Thoracic aorta (tissue), 2 donors: ENCODE measurements around the gene EEF1E1. TPM values are rescaled to one million over a fixed set of nuclear protein-coding genes. Genes with fewer than 3 reads are reported as not detected.
A peak's percentile ranks its signal among the peaks of the same experiment; 100 is the strongest.

Experiments used
- ATAC-seq: fragments of 150-250 bp; one replicate; pipeline ENCODE4 v1.8.0; 2017; ENCODE audit warnings: low read depth; ENCODE audit not compliant: insufficient number of reproducible peaks, low FRiP score
- DNase-seq: peaks from one replicate; pipeline ENCODE4 v3.0.0-alpha.2; 2020; ENCODE audit warnings: low spot score
- H3K27ac ChIP-seq, 2 donors: fragments of 200-600 bp; sonication (generic); 1 replicate in 1 of 2; 2 replicates in 1 of 2; pipeline ENCODE4 v1.5.1; 2016; ENCODE audit warnings: mild to moderate bottlenecking in 2 of 2, moderate library complexity in 2 of 2
- H3K27me3 ChIP-seq: fragments of 200-600 bp; sonication (generic); replicated peaks from 2 replicates; pipeline ENCODE4 v1.6.0; 2016; ENCODE audit warnings: mild to moderate bottlenecking; ENCODE audit not compliant: insufficient read depth
- H3K36me3 ChIP-seq: fragments of 200-600 bp; sonication (generic); one replicate; pipeline ENCODE4 v1.5.1; 2016
- H3K4me1 ChIP-seq, 2 donors: fragments of 200-600 bp; sonication (generic); 1 replicate in 1 of 2; 2 replicates in 1 of 2; pipeline versions ENCODE4 v1.5.1 to v1.6.0; 2016; ENCODE audit warnings: low read depth in 2 of 2, mild to moderate bottlenecking in 1 of 2; ENCODE audit not compliant: control insufficient read depth in 1 of 2
- H3K4me3 ChIP-seq: fragments of 200-600 bp; sonication (generic); 2 replicates; pipeline ENCODE4 v1.5.1; 2016; ENCODE audit warnings: mild to moderate bottlenecking
- H3K9me3 ChIP-seq: fragments of 200-600 bp; sonication (generic); 2 replicates; pipeline ENCODE4 v1.5.1; 2016
- total RNA-seq, 2 donors: library from RNA; depleted of rRNA; stranded (reverse); fragments of >200 nt; gene quantifications; one replicate each; pipeline versions ENCODE4 v1.1.0 to v1.2.3, GENCODE V29; 2016
- TF ChIP-seq, protein P1 (sequence below): fragments of 200-600 bp; sonication (generic); IDR thresholded peaks from one replicate; pipeline ENCODE4 v1.5.1; 2019; ENCODE audit warnings: antibody characterized with exemption

Gene EEF1E1
- total RNA-seq, 2 donors from 2014 or later, result 26.8 to 52.8 TPM

DNA sequence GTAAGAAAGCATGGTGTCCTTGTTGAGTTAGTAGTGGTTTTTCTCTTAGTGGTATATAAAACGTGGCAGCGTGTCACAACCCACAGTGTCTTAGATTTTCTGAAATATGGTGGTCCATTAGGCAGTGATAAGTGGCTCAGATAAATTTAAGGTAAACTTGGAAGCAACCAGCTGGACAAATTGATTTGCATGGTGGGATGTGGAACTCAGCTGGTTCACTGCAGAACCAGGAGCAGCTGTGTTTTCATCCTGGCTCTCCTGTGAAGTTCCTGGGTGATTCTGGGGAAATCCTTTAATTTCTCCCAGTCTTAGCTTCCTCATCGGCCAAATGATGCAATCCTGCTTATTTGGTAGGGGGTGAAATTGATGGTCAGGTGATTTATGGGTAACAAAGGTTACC lies 32.9 kb upstream of the EEF1E1 start:
- DNase-seq, result no peak
- H3K4me3 ChIP-seq, result no peak overlapping the region

DNA sequence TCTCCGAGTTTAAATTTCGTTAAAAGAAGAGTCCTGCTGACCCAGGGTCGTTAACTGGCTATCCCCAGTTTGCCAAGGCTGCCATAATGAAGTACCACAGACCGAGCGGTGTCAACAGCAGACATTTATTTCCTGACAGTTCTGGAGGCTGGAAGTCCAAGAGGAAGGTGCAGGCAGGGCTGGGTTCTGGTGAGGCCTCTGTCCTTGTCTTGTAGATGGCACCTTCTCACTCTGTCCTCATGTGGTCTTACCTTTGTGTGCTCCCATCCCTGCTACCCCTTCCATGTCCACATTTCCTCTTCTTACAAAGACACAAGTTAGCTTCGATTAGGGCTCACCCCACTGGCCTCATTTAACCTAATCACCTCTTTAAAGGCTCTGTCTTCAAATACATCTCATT lies 29.8 kb upstream of the EEF1E1 start:
- Histone ChIP-seq H3K36me3 (no peaks in the 10 kb centered on the region), H3K27me3 (no peaks in the 10 kb centered on the region), H3K27ac (no peak overlapping the region), H3K4me1 (no peaks in the 10 kb centered on the region), H3K4me3 (no peak overlapping the region), H3K9me3 (no peaks in the 10 kb centered on the region)
- no peak for ATAC-seq
- TF ChIP-seq, protein P1, sequence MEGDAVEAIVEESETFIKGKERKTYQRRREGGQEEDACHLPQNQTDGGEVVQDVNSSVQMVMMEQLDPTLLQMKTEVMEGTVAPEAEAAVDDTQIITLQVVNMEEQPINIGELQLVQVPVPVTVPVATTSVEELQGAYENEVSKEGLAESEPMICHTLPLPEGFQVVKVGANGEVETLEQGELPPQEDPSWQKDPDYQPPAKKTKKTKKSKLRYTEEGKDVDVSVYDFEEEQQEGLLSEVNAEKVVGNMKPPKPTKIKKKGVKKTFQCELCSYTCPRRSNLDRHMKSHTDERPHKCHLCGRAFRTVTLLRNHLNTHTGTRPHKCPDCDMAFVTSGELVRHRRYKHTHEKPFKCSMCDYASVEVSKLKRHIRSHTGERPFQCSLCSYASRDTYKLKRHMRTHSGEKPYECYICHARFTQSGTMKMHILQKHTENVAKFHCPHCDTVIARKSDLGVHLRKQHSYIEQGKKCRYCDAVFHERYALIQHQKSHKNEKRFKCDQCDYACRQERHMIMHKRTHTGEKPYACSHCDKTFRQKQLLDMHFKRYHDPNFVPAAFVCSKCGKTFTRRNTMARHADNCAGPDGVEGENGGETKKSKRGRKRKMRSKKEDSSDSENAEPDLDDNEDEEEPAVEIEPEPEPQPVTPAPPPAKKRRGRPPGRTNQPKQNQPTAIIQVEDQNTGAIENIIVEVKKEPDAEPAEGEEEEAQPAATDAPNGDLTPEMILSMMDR, result no peak
- DNase-seq, result no peak

More for the DNA sequence above, 32.9 kb upstream of the EEF1E1 start:
- Histone ChIP-seq H3K27ac (no peak overlapping the region), H3K36me3 (no peaks in the 10 kb centered on the region), H3K4me1 (no peaks in the 10 kb centered on the region), H3K9me3 (no peaks in the 10 kb centered on the region), H3K27me3 (no peaks in the 10 kb centered on the region)
- TF ChIP-seq, protein P1, result no peak
- ATAC-seq, result no peak

DNA sequence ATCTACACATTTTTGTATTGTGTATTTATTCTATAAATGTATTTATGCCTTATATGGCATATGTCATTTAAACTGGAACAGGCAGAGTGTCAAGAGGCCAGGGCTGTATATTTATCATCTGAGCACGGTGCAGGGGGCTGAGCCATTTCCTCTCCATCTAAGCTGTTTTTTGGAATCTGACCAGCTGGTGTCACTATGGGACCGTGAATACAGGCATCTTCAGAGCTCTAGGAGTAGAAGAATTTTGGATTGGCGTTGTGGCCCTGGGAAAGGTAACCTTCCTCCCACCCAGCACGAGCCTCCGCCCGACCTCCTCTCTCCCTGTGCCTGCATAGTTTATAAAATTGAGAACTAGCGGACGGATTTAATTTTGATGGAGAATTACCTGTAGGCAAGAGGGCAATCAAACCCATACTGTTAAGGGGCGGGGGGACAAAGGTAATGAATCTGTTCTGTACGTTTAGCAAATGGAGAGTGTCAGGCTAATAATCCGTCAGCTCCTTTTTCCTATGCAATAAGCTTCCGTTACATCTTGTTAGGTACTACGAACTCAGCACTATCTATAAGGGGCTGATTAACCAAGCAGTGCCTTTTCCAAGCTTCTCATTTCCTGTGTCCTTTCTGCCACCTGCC lies 29.0 kb upstream of the EEF1E1 start:
- H3K27ac ChIP-seq, result no peak overlapping the region
- ATAC-seq, result peak; percentile 68
- no peaks in the 10 kb centered on the region for H3K9me3 ChIP-seq
- no peaks in the 10 kb centered on the region for H3K36me3 ChIP-seq
- no peak overlapping the region for H3K4me3 ChIP-seq
- H3K4me1 ChIP-seq, result no peaks in the 10 kb centered on the region
- no peak for DNase-seq
- H3K27me3 ChIP-seq, result no peaks in the 10 kb centered on the region
- TF ChIP-seq, protein P1, result peak; percentile 49

DNA sequence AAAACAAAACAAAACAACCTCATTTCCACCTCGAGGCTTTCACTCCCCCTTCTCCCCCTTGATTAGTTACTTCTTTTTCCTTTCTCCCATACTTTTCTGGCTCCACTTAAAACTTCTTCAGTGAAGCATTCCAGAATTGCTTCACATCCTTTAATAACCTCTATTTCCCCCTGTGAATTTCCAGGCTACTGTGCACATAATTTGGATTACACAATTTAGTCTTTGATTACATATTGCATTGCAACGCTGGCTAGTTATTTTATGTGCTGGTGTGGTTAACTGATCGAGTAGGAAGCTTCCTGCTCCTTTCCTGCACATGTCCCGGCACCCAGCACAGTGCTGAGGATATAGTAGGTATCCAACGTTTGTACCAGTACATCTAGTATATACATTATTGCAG lies 28.1 kb upstream of the EEF1E1 start:
- TF ChIP-seq, protein P1, result no peak
- no peaks in the 10 kb centered on the region for H3K9me3 ChIP-seq
- no peak for ATAC-seq
- no peak overlapping the region for H3K27ac ChIP-seq
- H3K4me3 ChIP-seq, result no peak overlapping the region
- no peaks in the 10 kb centered on the region for H3K36me3 ChIP-seq
- DNase-seq, result no peak
- H3K27me3 ChIP-seq, result no peaks in the 10 kb centered on the region
- H3K4me1 ChIP-seq, result no peaks in the 10 kb centered on the region

DNA sequence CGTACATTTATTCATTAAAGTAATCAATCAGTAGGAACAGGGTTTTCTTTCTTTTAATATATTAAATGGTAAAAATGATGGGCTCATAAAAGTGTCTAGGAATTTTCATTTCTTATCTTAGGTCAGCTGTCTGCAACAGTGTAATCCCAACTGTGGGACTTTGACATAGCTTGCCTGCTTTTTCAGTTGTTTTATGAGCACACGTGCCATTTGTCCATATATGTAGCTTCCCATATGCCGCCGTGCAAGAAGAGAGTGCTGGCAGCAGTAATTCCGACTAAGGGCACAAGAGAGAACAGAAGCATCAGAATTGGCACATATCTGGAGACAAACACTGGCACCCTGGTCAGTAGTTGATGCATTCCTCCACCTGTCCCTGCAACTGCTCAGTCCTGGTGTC lies 20.9 kb upstream of the EEF1E1 start:
- H3K4me1 ChIP-seq, result no peaks in the 10 kb centered on the region
- no peaks in the 10 kb centered on the region for H3K36me3 ChIP-seq
- TF ChIP-seq, protein P1, result no peak
- DNase-seq, result no peak
- H3K9me3 ChIP-seq, result no peaks in the 10 kb centered on the region
- H3K4me3 ChIP-seq, result no peak overlapping the region
- ATAC-seq, result no peak
- H3K27ac ChIP-seq, result no peak overlapping the region
- no peaks in the 10 kb centered on the region for H3K27me3 ChIP-seq
